SKM-1 (cell line): ENCODE data around the gene SLC23A2.

Experiments
- DNase-seq: peaks from one replicate; lab custom pipeline; 2025; ENCODE audit not compliant: unreplicated experiment; lab: John Stamatoyannopoulos, UW

SLC23A2 gene

GRCh38 chr20:4905613-4906012 lies 95.7 kb downstream of the SLC23A2 start:
- no peak for DNase-seq

- no peak for DNase-seq
Measured at GRCh38 chr20:4905195-4905594, 96.1 kb downstream of the SLC23A2 start.

- DNase-seq = no peak
Measured at GRCh38 chr20:4904127-4904860, 97.0 kb downstream of the SLC23A2 start.

- no peak for DNase-seq
Measured at GRCh38 chr20:4902788-4903187, 98.5 kb downstream of the SLC23A2 start.

- no peak for DNase-seq
Measured at GRCh38 chr20:4901031-4901818, 100.1 kb downstream of the SLC23A2 start.

GRCh38 chr20:4898282-4899244 lies 102.7 kb downstream of the SLC23A2 start:
- no peak for DNase-seq

GRCh38 chr20:4897600-4897999 lies 103.7 kb downstream of the SLC23A2 start:
- DNase-seq = no peak

- DNase-seq = no peak
Measured at GRCh38 chr20:4896971-4897497, 104.3 kb downstream of the SLC23A2 start.

- no peak for DNase-seq
Measured at GRCh38 chr20:4896119-4896702, 105.1 kb downstream of the SLC23A2 start.

- DNase-seq = no peak
Measured at GRCh38 chr20:4894981-4895381, 106.3 kb downstream of the SLC23A2 start.

GRCh38 chr20:4894409-4894808 lies 106.9 kb downstream of the SLC23A2 start:
- no peak for DNase-seq

- DNase-seq = no peak
Measured at GRCh38 chr20:4893709-4894108, 107.6 kb downstream of the SLC23A2 start.

- no peak for DNase-seq
Measured at GRCh38 chr20:4891997-4892396, 109.3 kb downstream of the SLC23A2 start.

- DNase-seq = no peak
Measured at GRCh38 chr20:4891190-4891763, 110.0 kb downstream of the SLC23A2 start.

GRCh38 chr20:4889446-4889845 lies 111.9 kb downstream of the SLC23A2 start:
- DNase-seq = no peak

- DNase-seq = no peak
Measured at GRCh38 chr20:4887586-4887985, 113.7 kb downstream of the SLC23A2 start.

- no peak for DNase-seq
Measured at GRCh38 chr20:4886771-4887527, 114.4 kb downstream of the SLC23A2 start.

GRCh38 chr20:4885877-4886276 lies 115.4 kb downstream of the SLC23A2 start:
- no peak for DNase-seq

- DNase-seq = no peak
Measured at GRCh38 chr20:4883546-4883945, 117.8 kb downstream of the SLC23A2 start.

- no peak for DNase-seq
Measured at GRCh38 chr20:4883051-4883450, 118.3 kb downstream of the SLC23A2 start.
